Skeletal muscle satellite cell (primary cell): ENCODE data around the gene PLXND1.
"Not testable (repeated sequence)": the region's sequence is repeated elsewhere in the genome, so short reads cannot be mapped to it uniquely, and the experiment has no call there.

Source experiments
- H3K27me3 ChIP-seq: 2 replicates; pipeline ENCODE4 v1.7.0; 2013; ENCODE audit warnings: low read length; ENCODE audit not compliant: control insufficient read depth, insufficient read depth
- H3K36me3 ChIP-seq: 2 replicates; pipeline ENCODE4 v1.7.0; 2013; ENCODE audit warnings: mild to moderate bottlenecking, control low read depth, low read length; ENCODE audit not compliant: insufficient read depth
- H3K4me1 ChIP-seq: 2 replicates; pipeline ENCODE4 v1.7.0; 2013; ENCODE audit warnings: low read length; ENCODE audit not compliant: control insufficient read depth, insufficient read depth
- H3K4me2 ChIP-seq: 2 replicates; pipeline ENCODE4 v1.7.0; 2013; ENCODE audit warnings: mild to moderate bottlenecking, low read length
- H3K4me3 ChIP-seq: 2 replicates; pipeline ENCODE4 v1.7.0; 2013; ENCODE audit warnings: low read length
- H3K9ac ChIP-seq: 2 replicates; pipeline ENCODE4 v1.7.0; 2013; ENCODE audit warnings: mild to moderate bottlenecking, low read depth, low read length, moderate library complexity
- H3K9me3 ChIP-seq: replicated peaks from 2 replicates; pipeline ENCODE4 v1.7.0; 2013; ENCODE audit warnings: mild to moderate bottlenecking, control low read depth, low read length

PLXND1 gene

DNA sequence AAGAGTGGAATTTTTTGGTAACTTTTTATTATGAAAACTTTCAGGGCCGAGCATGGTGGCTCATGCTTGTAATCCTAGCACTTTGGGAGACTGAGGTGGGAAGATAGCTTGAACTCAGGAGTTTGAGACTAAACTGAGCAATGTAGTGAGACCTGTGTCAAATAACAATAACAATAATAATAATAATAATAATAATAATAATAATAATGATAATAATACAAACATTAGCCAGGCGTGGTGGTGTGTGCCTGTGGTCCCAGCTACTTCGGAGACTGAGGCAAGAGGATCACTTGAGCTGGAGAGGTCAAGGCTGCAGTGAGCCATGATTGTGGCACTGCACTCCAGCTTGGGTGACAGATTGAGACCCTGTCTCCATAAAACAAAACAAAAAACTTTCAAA, 60.5 kb downstream of the PLXND1 start:
- not testable (repeated sequence) for H3K4me3 ChIP-seq, H3K4me2 ChIP-seq, H3K27me3 ChIP-seq, H3K4me1 ChIP-seq, H3K36me3 ChIP-seq, H3K9ac ChIP-seq, H3K9me3 ChIP-seq

DNA sequence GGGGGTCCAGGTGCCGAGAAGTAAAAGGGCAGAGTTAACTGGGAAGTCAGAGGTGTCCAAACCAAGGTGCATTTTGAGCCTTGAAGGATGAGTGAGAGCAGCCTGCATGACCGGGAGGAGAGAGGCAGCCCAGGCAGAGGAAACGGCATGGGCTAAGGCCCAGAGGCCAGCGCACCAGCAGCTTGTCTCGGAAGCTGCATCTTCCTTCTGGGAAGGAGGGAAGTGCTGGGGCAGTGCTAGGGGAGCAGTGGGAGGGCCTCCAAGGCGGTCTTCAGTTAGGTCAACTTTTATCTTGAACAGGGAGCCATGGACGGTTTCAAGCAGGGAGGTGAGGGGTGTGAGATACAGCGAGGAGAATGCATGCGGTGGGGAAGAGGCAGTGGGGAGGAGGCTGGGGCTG, 62.5 kb downstream of the PLXND1 start:
- Histone ChIP-seq H3K4me2 (no peak overlapping the region), H3K4me1 (no peaks in the 10 kb centered on the region), H3K27me3 (no peaks in the 10 kb centered on the region), H3K9ac (no peak overlapping the region), H3K4me3 (no peak overlapping the region), H3K9me3 (no peaks in the 10 kb centered on the region), H3K36me3 (no peaks in the 10 kb centered on the region)

DNA sequence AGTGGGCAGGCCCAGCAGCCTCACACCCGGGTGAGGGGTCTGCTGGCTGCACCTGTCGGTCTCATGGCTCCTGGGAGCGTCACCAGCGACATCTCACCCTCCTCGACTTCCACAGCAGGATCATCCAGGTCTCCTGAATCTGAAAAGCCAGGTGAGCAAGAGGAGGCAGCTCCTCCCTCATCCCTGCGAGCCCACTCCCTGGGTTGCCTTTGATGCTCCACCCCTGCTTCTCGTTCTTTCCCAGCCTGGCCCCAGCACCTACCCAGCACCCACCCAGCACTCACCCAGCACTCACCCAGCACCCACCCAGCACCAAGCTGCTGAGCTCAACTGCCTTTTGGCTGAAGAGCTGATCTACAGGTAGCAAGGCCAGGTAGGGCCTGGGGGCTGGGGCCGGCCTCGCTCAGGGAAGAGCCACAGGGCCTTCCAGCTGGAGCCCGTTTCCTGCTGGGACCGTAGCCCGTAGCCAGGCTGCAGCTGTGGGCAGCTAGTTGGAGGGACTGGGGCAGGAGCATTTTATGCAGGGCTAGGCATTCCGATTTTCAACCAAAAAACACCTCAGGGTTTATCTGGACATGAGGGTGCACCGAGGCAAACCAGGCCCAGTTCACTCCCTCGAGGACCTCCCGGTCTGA, 63.2 kb downstream of the PLXND1 start, which contains the start of gene H1-8:
TSS of gene H1-8 (plus strand) at position 20 of the 635 bp plus-strand sequence. CDS start at position 64, 44 bp downstream.
- no peak within 1 kb of the TSS for H3K9ac ChIP-seq
- no peaks in the 10 kb centered on the region for H3K36me3 ChIP-seq
- no peak within 1 kb of the TSS for H3K4me3 ChIP-seq
- no peaks in the 10 kb centered on the region for H3K27me3 ChIP-seq
- no peaks in the 10 kb centered on the region for H3K9me3 ChIP-seq
- H3K4me1 ChIP-seq: no peaks in the 10 kb centered on the region
- no peak within 1 kb of the TSS for H3K4me2 ChIP-seq

DNA sequence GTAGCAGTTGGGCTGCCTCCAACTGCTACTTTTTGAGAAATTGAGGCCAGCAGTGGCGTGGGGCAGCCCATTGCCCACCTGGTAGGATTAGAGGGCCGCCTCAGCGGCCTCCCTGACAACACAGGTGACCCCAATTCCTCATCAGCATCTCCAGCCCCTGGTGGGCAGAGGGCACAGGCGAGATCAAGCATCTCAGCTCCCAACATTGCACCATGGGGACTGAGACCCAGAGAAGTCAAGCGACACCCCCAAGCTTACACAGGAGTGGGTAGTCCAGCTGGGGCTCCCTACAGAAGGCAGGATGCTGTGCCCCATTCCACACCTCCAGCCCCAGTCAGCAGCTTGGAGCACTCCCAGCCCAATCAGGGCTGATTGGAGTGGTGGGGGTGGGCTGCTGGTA, 63.7 kb downstream of the PLXND1 start:
- Histone ChIP-seq H3K9me3 (no peaks in the 10 kb centered on the region), H3K4me3 (no peak overlapping the region), H3K36me3 (no peaks in the 10 kb centered on the region), H3K27me3 (no peaks in the 10 kb centered on the region), H3K4me2 (no peak overlapping the region), H3K4me1 (no peaks in the 10 kb centered on the region), H3K9ac (no peak overlapping the region)

DNA sequence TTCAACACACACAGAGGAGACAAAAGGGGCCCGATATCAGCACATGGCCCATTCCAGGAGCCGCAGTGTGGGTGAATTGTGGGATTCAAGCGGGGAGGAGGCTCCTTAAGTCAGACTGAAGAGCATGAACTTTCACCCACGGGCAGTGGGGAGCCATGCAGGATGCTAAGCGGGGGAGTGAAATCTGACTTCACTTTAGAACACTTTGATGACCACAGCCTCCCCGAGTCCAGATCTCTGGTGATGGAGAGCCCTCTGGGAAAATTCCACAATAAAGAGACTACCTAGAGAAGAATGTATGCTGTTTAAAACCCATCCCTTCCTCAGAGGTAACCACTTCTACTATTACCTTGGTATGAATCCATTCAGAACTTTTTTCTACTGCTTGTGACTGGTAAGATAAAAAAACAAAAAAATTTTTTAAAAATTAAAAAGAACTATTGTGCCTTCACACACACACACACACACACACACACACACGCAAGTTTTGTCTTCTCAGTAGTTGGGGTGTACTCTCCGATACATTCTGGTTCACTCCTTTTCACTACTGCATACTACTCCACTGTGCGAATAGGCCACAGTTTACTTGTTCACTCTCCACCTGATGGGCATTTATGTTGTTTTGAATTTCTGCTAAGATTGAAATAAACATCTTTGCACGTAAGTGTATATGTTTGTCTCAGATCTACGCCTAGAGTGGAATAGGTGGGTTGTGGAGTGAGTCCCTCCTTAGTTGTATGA, 65.5 kb downstream of the PLXND1 start:
- no peak overlapping the region for H3K4me2 ChIP-seq
- no peak overlapping the region for H3K4me3 ChIP-seq
- no peaks in the 10 kb centered on the region for H3K36me3 ChIP-seq
- H3K9me3 ChIP-seq: no peaks in the 10 kb centered on the region
- H3K9ac ChIP-seq: no peak overlapping the region
- H3K4me1 ChIP-seq: no peaks in the 10 kb centered on the region
- no peaks in the 10 kb centered on the region for H3K27me3 ChIP-seq

DNA sequence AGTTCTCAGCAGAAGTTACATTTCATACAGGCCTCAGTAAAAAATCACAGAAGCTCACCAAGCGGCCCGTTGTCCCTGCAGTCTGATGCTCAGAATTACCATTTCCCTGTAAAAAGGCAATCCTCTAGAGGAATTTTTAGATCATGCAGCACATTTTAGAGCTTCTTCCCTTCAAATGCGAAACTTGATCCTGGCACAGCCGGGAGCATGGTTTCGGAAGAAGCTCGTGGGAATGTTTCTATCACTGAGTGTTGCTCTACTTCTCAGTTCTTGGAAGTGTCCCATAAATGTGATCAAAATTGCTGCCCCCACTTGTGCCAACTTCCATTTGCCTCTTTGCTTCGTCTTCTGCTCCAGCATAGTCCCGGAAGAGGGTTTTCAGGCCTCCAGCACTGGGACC, 67.3 kb downstream of the PLXND1 start:
- Histone ChIP-seq H3K27me3 (no peaks in the 10 kb centered on the region), H3K4me2 (no peak overlapping the region), H3K9ac (no peak overlapping the region), H3K4me1 (no peaks in the 10 kb centered on the region), H3K4me3 (no peak overlapping the region), H3K36me3 (no peaks in the 10 kb centered on the region), H3K9me3 (no peaks in the 10 kb centered on the region)

DNA sequence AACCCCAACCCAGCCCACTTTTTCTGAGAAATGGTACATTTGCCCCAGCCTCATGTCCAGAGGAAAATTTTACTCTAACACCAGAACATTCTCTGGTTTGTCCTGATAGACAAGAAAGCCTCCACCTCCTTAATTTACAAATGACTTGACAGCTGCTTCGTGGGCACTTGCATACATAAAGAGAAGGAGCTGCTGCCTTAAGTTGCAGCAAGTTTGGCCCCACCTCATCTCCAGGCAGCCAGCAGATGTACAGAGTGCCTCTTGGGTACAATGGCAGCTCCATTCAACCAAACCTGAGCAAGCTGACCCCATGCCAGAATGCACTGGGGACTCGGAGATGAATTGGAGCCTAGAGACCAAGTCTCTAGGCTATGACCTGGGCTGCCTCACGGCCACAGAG, 69.7 kb downstream of the PLXND1 start:
- H3K27me3 ChIP-seq: no peaks in the 10 kb centered on the region
- no peak overlapping the region for H3K4me2 ChIP-seq
- no peak overlapping the region for H3K9ac ChIP-seq
- H3K9me3 ChIP-seq: no peaks in the 10 kb centered on the region
- H3K4me1 ChIP-seq: no peaks in the 10 kb centered on the region
- H3K36me3 ChIP-seq: no peaks in the 10 kb centered on the region
- no peak overlapping the region for H3K4me3 ChIP-seq

DNA sequence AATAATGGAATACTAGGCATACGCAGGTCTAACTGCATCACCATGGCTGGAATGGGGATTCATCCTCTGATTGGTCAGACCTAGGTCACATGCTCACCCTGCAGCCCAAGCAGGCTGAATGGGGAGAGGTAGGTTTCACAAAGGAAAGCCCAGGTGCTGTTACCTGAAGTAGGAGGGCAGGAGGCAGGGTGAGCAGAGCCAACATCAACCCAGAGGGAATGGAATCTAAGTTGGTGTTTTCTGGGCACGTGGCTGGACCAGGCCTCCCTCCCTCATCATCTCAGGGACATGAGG, 70.2 kb downstream of the PLXND1 start:
- Histone ChIP-seq H3K9me3 (no peaks in the 10 kb centered on the region), H3K9ac (no peak overlapping the region), H3K27me3 (no peaks in the 10 kb centered on the region), H3K4me2 (no peak overlapping the region), H3K36me3 (no peaks in the 10 kb centered on the region), H3K4me1 (no peaks in the 10 kb centered on the region), H3K4me3 (no peak overlapping the region)

DNA sequence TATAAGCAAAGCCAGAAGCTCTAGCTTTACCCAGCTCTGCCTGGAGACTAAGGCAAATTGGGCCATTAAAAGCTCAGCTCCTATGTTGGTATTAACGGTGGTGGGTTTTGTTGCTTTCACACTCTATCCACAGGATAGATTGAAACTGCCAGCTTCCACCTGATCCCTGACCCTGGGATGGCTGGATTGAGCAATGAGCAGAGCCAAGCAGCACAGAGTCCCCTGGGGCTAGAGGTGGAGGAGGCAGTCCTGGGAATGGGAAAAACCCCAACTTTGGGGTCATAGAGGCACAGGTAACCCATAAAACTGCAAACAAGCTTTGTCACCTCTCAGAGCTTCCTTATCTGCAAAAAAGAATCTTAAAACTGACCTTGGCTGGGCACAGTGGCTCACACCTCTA, 71.4 kb downstream of the PLXND1 start:
- Histone ChIP-seq H3K9ac (no peak overlapping the region), H3K27me3 (no peaks in the 10 kb centered on the region), H3K9me3 (no peaks in the 10 kb centered on the region), H3K4me2 (no peak overlapping the region), H3K36me3 (no peaks in the 10 kb centered on the region), H3K4me3 (no peak overlapping the region), H3K4me1 (no peaks in the 10 kb centered on the region)

DNA sequence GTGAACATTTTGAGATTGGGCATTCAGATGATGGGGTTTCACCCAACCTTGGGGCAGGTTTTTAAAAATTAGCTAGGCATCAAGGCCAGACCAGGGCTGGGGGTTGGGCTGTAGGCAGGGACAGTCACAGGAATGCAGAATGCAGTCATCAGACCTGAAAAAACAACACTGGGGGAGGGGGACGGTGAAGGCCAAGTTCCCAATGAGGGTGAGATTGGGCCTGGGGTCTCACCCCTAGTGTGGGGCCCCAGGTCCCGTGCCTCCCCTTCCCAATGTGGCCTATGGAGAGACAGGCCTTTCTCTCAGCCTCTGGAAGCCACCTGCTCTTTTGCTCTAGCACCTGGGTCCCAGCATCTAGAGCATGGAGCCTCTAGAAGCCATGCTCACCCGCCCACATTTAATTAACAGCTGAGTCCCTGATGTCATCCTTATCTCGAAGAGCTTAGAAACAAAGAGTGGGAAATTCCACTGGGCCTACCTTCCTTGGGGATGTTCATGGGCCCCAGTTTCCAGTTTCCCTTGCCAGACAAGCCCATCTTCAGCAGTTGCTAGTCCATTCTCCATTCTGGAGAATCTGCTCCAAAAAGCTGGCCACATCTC, 71.9 kb downstream of the PLXND1 start:
- Histone ChIP-seq H3K9ac (no peak overlapping the region), H3K27me3 (no peaks in the 10 kb centered on the region), H3K36me3 (no peaks in the 10 kb centered on the region), H3K9me3 (no peaks in the 10 kb centered on the region), H3K4me1 (no peaks in the 10 kb centered on the region), H3K4me2 (no peak overlapping the region), H3K4me3 (no peak overlapping the region)

DNA sequence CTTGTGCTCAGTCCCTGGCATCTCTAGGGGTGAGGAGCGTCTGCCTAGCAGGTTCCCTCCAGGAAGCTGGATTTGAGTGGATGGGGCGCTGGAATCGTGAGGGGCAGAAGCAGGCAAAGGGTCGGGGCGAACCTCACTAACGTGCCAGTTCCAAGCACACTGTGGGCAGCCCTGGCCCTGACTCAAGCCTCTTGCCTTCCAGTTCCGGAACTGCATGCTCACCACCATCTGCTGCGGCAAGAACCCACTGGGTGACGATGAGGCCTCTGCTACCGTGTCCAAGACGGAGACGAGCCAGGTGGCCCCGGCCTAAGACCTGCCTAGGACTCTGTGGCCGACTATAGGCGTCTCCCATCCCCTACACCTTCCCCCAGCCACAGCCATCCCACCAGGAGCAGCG, 73.1 kb downstream of the PLXND1 start:
- Histone ChIP-seq H3K36me3 (no peaks in the 10 kb centered on the region), H3K4me2 (no peak overlapping the region), H3K9ac (no peak overlapping the region), H3K27me3 (no peaks in the 10 kb centered on the region), H3K4me3 (no peak overlapping the region), H3K9me3 (no peaks in the 10 kb centered on the region), H3K4me1 (no peaks in the 10 kb centered on the region)

DNA sequence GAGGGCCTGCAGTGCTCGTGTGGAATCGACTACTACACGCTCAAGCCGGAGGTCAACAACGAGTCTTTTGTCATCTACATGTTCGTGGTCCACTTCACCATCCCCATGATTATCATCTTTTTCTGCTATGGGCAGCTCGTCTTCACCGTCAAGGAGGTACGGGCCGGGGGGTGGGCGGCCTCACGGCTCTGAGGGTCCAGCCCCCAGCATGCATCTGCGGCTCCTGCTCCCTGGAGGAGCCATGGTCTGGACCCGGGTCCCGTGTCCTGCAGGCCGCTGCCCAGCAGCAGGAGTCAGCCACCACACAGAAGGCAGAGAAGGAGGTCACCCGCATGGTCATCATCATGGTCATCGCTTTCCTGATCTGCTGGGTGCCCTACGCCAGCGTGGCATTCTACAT, 74.2 kb downstream of the PLXND1 start:
- Histone ChIP-seq H3K4me3 (no peak overlapping the region), H3K9ac (no peak overlapping the region)

More for the DNA sequence above, 74.2 kb downstream of the PLXND1 start:
- Histone ChIP-seq H3K4me1 (no peaks in the 10 kb centered on the region), H3K27me3 (no peaks in the 10 kb centered on the region), H3K9me3 (no peaks in the 10 kb centered on the region), H3K36me3 (no peaks in the 10 kb centered on the region), H3K4me2 (no peak overlapping the region)
